ENCODE results near the gene EIF2B2.

EIF2B2 gene

GRCh38 chr14:75044752-75045151, 42.0 kb downstream of the EIF2B2 start:
- no peak for DNase-seq (ENCODE audit: low read depth)

- DNase-seq (ENCODE audit: low read depth): no peak
These were observed 43.6 kb downstream of the EIF2B2 start for GRCh38 chr14:75046275-75046674.

DNA sequence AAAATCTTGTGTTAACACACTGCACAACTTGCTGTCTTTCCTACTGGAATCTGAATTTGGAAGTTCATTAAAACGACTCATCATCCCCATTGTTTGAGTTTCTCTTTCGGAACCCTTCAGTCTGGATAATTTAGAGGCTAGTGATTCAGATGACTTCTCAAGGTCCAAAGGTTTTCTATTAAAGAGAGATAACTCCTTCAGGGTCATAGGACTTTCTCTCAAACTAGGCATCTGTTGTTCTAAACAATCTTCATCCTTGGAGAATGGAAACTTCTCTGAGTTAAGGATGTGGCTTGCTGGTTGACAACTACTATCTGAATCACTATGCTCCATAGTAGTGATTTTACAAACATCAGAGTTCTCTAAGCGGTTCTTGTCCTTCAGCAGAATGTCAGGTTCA, 44.2 kb downstream of the EIF2B2 start:
- DNase-seq (ENCODE audit: low read depth): peak; percentile 66

DNA sequence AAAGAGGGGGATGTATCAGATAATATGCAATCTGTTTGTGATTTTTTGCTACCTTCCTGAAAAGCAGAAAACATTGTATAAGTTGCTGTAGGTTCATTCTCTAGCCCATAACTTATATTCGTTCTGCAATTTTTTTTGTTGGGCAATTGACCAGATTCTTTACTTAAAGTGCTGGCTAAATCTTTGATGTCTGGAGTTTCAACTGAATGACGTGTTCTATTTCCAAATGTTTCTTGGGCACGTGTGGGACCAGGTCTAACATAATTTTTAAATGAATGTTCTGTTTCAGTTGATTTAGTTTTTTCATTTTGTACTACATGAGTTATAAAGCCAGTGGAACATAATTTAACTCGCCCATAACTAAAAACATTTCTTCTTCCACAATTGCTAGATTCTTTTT, 44.8 kb downstream of the EIF2B2 start:
- DNase-seq (ENCODE audit: low read depth): no peak

- DNase-seq (ENCODE audit: low read depth): no peak
These were observed 45.4 kb downstream of the EIF2B2 start for GRCh38 chr14:75048101-75048500.

- DNase-seq (ENCODE audit: low read depth): no peak
These were observed 46.4 kb downstream of the EIF2B2 start for GRCh38 chr14:75049136-75049535.

DNA sequence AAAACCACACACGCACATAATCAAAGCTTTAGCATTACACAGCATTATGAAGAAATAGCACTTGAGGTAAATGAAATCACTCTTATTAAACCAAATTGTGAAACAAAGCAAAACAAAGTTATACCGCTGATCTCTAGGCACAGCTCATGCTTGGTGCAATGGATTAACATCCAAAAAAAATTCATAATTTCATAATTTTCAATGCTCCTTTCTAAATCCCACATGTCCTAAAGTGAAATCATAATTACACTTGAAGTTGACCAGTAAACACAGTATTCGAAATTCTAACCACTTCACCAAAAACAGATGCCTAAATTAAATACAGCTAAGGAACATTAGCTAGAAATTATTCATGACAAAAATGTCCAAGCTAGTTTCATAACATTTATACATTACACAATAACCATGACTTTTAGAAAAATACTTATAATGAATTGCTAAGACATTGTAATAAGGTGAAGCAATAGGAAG, 47.0 kb downstream of the EIF2B2 start:
- DNase-seq (ENCODE audit: low read depth): no peak

GRCh38 chr14:75050852-75051555, 48.3 kb downstream of the EIF2B2 start, which contains the start of gene MLH3:
MLH3 (minus strand) TSS chr14:75051467; CDS start chr14:75049655, 1,812 bp downstream.
- DNase-seq (ENCODE audit: low read depth): peak; percentile 67

GRCh38 chr14:75051556-75051899, 48.8 kb downstream of the EIF2B2 start:
- no peak for DNase-seq (ENCODE audit: low read depth)

GRCh38 chr14:75053396-75054291, 50.9 kb downstream of the EIF2B2 start:
- DNase-seq (ENCODE audit: low read depth): peak; percentile 66

DNA sequence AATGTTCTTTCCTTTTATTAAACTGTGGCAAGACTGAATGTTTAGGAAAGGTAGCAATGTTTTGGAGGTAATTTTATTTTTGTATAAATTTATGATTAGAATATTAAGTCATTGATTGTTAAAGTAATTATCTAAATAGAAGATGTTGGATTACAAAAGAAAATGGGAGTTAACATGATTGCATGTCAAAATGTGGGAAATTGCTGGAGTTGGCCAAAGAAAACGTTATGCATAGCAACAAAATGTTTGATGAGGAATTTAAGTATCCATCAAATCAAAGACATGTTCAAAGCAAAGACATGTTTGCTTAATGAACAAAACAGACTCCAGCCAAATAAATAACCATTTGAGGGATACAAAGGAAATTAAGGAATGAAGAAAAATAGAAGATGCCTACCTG, 51.7 kb downstream of the EIF2B2 start:
- DNase-seq (ENCODE audit: low read depth): no peak

- peak; percentile 87 for DNase-seq (ENCODE audit: low read depth)
These were observed 56.9 kb downstream of the EIF2B2 start for GRCh38 chr14:75059642-75060041.

GRCh38 chr14:75060420-75060819, 57.7 kb downstream of the EIF2B2 start:
- no peak for DNase-seq (ENCODE audit: low read depth)

Measured in EH (cell line).